ENCODE results near the gene MAS1L. TPM values are rescaled to one million over a fixed set of nuclear protein-coding genes. Genes with fewer than 3 reads are reported as not detected.

The MAS1L gene
- total RNA-seq, 1 experiment from 2014 or later: not detected

GRCh38 chr6:29500594-29500993, 12.8 kb upstream of the MAS1L start:
- H4K20me1 ChIP-seq (ENCODE audit: insufficient read depth): no peaks in the 10 kb centered on the region
- ATAC-seq: no peak

More at GRCh38 chr6:29500594-29500993, 12.8 kb upstream of the MAS1L start:
- no peak overlapping the region for H3K27ac ChIP-seq (ENCODE audit: low read depth, low read length)
- no peak overlapping the region for H2AFZ ChIP-seq (ENCODE audit: low read depth, low read length, poor library complexity, severe bottlenecking)
- H3K36me3 ChIP-seq (ENCODE audit: control insufficient read depth in 1 of 2, insufficient read depth in 2 of 2, low read length in 2 of 2): no peaks in the 10 kb centered on the region
- peaks cover 24% of the 10 kb centered on the region for H3K27me3 ChIP-seq (ENCODE audit: insufficient read depth, low read length)
- no peaks in the 10 kb centered on the region for H3K9me3 ChIP-seq (ENCODE audit: control insufficient read depth in 1 of 2, insufficient read depth in 1 of 2, low read depth in 1 of 2, low read length in 2 of 2)
- ChIA-PET RAD21 (ENCODE audit: low non-redundant PET in 1 of 2, low total read pairs in 2 of 2, uncharacterized antibody in 2 of 2, unreplicated experiment in 2 of 2) (no interaction called here), POLR2A (no interaction called here), CTCF (no interaction called here)
- H3K9me2 ChIP-seq (ENCODE audit: insufficient read depth): no peaks in the 10 kb centered on the region
- H3K4me3 ChIP-seq (replicated peaks in 1 of 2; ENCODE audit: low read depth in 1 of 2, low read length in 2 of 2): no peak overlapping the region
- H3K9ac ChIP-seq (ENCODE audit: low read length): no peak overlapping the region
- H3K4me1 ChIP-seq (ENCODE audit: control insufficient read depth in 1 of 2, insufficient read depth in 2 of 2, low read length in 2 of 2): no peaks in the 10 kb centered on the region
- no peaks in the 10 kb centered on the region for H3K79me2 ChIP-seq (ENCODE audit: insufficient read depth, low read length)
- H3K4me2 ChIP-seq (ENCODE audit: low read length): no peak overlapping the region
- BruUV-seq (replicated peaks): no TSS peak
- DNase-seq (ENCODE audit: low read depth, low spot score): no peak
- intact Hi-C loops (cut with micrococcal nuclease): no loop called here
- TF ChIP-seq REST (IDR thresholded peaks at IDR 0.05; ENCODE audit: low read depth): no peak
- no peak for TF ChIP-seq CBX3 (IDR thresholded peaks at IDR 0.05; ENCODE audit: low read depth)
- no peak for TF ChIP-seq EZH2phosphoT487 (IDR thresholded peaks at IDR 0.05; ENCODE audit: borderline replicate concordance)
- TF ChIP-seq RAD21 (IDR thresholded peaks at IDR 0.05; ENCODE audit: low read depth): no peak
- TF ChIP-seq ZFX (IDR thresholded peaks at IDR 0.05): no peak
- TF ChIP-seq EGR1 (IDR thresholded peaks at IDR 0.05; ENCODE audit: low read depth): no peak

Measured in HCT116 (cell line).